GM10847 (cell line): ENCODE measurements around the gene ASMTL.

Source experiments
- POLR2A ChIP-seq: IDR thresholded peaks from 2 replicates; pipeline ENCODE4 v1.6.1; 2011; ENCODE audit not compliant: insufficient read length; ENCODE audit errors: extremely low read depth

ASMTL gene, protein sequence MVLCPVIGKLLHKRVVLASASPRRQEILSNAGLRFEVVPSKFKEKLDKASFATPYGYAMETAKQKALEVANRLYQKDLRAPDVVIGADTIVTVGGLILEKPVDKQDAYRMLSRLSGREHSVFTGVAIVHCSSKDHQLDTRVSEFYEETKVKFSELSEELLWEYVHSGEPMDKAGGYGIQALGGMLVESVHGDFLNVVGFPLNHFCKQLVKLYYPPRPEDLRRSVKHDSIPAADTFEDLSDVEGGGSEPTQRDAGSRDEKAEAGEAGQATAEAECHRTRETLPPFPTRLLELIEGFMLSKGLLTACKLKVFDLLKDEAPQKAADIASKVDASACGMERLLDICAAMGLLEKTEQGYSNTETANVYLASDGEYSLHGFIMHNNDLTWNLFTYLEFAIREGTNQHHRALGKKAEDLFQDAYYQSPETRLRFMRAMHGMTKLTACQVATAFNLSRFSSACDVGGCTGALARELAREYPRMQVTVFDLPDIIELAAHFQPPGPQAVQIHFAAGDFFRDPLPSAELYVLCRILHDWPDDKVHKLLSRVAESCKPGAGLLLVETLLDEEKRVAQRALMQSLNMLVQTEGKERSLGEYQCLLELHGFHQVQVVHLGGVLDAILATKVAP

GRCh38 chrX:1452516-1453394 is at the start of gene ASMTL:
TSS of gene ASMTL (minus strand) at chrX:1452909. CDS start at chrX:1452840, 69 bp downstream.
- TF ChIP-seq POLR2A = peak; percentile 96

DNA sequence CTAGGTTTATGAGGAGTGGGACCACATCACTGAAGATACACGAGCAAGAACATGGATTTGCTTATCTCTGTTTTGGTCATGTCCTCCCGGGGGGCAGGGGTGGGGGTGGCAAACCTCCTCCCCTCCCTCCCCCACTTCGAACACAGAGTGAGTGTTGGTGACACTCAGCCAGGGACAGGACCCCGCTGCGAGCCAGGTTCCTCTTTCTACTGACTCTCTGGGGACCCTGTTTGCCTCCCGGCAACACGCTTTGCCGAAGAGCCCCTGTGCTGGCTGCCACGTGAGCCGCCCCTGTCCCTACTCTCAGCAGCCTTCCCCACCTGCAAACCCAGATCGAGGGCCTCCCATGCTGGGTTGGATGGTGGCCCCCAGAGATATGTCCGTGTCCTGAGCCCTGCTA is 49.5 kb upstream of the ASMTL start:
- no peak for TF ChIP-seq POLR2A

- no peak for TF ChIP-seq POLR2A
Observed at GRCh38 chrX:1500701-1501624, 48.3 kb upstream of the ASMTL start.

DNA sequence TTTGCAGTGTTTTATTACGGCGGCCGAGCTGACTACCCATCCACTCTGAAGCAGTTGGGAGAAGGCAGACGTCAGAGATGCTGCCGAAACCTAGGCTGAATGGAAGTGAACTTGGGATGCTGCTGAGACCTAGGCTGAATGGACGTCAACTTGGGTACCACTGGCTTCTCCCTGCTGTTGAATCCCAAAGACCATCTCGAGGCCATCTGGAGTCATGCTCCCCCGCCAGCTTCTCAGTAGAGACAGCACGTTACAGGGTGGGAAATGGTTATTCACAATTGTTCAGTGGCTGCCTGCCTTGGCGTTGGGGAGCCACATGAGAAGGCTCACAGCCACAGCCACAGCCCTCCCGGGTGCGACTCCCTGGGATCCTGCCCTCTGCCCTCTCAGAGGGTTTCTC is 43.4 kb upstream of the ASMTL start:
- no peak for TF ChIP-seq POLR2A

GRCh38 chrX:1493877-1494510 is 41.3 kb upstream of the ASMTL start:
- no peak for TF ChIP-seq POLR2A

DNA sequence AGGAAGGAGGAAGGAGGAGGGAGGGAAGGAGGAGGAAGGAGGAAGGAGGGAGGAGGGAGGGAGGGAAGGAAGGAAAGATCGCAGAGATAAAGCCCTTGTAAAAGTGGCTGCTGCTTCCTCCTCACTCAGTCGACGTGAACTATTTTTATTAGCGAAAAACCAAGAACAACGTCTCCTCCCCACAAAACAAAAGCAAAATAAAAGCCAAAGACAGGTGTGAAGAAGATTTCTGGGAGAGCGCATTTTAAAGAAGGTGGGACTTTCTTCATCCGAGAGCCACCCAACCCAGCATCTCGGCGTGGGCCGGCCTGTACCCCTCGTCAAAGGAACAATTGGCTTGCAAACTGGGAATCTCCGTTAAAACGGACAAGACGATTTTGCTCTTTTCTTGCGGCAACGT is 40.7 kb upstream of the ASMTL start:
- no peak for TF ChIP-seq POLR2A

DNA sequence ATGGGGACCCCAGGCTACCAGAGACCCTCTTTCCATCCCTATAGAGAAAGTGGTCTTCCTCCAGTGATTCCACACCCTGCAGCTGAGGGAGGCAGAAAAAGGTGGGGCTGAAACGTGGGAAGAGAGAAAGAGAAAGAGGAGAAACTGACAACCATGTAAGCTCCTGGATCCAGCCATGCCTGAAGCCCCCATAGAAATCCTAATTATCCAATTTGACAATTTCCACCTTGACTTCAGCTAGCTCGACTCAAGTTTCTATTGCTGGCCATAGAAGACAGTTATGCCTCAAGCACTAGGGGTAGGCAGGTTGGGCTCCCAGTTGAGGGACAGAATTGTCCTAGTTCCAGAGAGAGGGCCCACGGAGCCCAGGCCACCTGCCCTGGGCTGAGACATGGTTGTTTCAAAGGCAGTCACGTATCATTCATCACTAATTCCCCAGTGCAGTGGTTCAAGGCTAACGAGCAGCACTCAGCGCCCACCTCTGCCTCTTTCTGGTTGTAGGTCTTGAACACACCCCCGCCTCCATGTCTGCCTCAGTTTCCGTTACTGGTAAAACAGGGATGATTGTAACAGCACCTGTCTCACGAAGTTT is 39.8 kb upstream of the ASMTL start:
- no peak for TF ChIP-seq POLR2A

- TF ChIP-seq POLR2A = peak; percentile 13
Observed at GRCh38 chrX:1491851-1492349, 39.2 kb upstream of the ASMTL start.

DNA sequence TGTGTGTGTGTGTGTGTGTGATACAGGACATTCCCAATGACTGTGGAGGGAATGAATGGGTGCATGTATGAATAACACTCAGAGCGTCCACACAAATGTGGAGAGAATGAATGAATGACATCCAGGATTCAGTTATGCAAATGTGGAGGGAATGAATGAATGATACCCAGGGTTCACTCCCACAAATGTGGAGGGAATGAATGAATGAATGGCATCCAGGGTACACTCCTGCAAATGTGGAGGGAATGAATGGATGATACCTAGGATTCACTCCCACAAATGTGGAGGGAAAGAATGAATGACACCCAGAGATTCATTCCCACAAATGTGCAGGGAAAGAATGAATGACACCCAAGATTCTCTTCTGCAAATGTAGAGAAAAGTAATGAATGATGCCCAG is 36.0 kb upstream of the ASMTL start:
- TF ChIP-seq POLR2A = no peak

DNA sequence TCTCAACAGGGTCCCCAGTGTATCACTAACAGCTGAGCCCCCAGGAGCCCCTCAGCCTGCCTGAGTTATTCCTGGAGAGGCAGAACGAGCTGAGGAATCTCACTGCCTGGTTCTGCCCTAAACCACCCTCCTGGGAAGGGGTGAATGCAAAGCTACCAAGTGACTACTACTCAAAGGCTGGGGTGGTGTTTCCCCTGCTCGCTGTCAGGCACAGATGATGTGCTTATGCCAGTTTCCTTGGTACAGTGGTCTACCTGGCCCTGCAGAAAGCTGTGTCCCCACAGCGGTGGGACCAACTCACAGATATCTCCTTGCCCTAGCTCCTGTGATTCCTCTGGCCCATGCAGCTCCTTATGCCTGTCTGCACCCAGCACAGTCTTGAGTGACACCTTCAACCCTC is 35.4 kb upstream of the ASMTL start:
- TF ChIP-seq POLR2A = no peak

DNA sequence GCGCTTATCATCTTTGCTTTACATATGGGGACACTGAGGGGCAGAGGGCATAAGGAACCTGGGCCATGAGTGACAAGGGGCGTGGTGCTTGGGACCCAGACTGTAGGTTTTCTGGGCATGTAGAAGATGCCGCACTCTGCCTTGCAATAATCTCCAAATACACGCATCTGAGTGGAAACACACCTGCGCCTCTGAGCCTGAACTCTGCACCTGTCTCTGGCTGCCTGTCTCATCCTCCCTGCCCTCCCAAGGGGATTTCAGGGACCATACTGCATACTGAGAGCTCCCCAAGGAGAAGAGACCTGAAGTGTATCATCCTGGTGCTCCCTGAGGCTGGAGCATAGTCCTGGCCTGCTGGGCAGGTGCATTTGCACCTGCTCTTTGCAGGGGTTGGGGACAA is 34.7 kb upstream of the ASMTL start:
- no peak for TF ChIP-seq POLR2A

- no peak for TF ChIP-seq POLR2A
Observed at GRCh38 chrX:1486749-1487361, 34.1 kb upstream of the ASMTL start.

- no peak for TF ChIP-seq POLR2A
Observed at GRCh38 chrX:1486177-1486576, 33.5 kb upstream of the ASMTL start.
